Mucosa of descending colon (tissue), 3 donors: ENCODE measurements around the gene RAB38. TPM values are rescaled to one million over a fixed set of nuclear protein-coding genes. Genes with fewer than 3 reads are reported as not detected.

ENCODE experiments used
- ATAC-seq: fragments of 200-7000 bp; cut with Tn5 transposase; one replicate; pipeline ENCODE4 v1.9.1; 2020; ENCODE audit warnings: mild to moderate bottlenecking, moderate library complexity
- DNase-seq, 3 donors: peaks; one replicate each; pipeline ENCODE4 v3.0.0-alpha.2; 2020
- H3K36me3 ChIP-seq: fragments of 200-600 bp; one replicate; pipeline ENCODE4 v1.8.0; 2021; ENCODE audit warnings: low read depth, mild to moderate bottlenecking
- H3K4me1 ChIP-seq: fragments of 200-600 bp; one replicate; pipeline ENCODE4 v1.8.0; 2021; ENCODE audit warnings: low read depth, mild to moderate bottlenecking
- H3K4me3 ChIP-seq: fragments of 200-600 bp; one replicate; pipeline ENCODE4 v1.8.0; 2021; ENCODE audit warnings: mild to moderate bottlenecking
- H3K9me3 ChIP-seq: fragments of 200-600 bp; one replicate; pipeline ENCODE4 v1.8.0; 2021; ENCODE audit warnings: mild to moderate bottlenecking
- CTCF ChIP-seq: fragments of 200-600 bp; IDR thresholded peaks from one replicate; pipeline ENCODE4 v1.8.0; 2022; ENCODE audit warnings: antibody characterized with exemption, mild to moderate bottlenecking
- intact Hi-C, 2 donors: fragments of 100-400 bp; cut with DNase I in 1 of 2; cut with micrococcal nuclease in 1 of 2; formaldehyde crosslinking; loops; one replicate each; pipeline versions ENCODE4 v1.11.0 to v1.11.1; 2022; cut with DNase I, micrococcal nuclease
- total RNA-seq, 3 donors: library from RNA; stranded (reverse); fragmentation: NEBNext Ultra II Directional in 2 of 3; extraction: Animal tissue kit (Norgen Biotek cat#: 25700) in 2 of 3; gene quantifications; one replicate each; pipeline versions ENCODE4 v1.2.1 to v1.2.4, GENCODE V29; 2021 to 2023
- donor health status: DM: no; HTN: no; CAD: no; lungs with moderate emphysema.
- donor health status: DM: no; HTN: no; CAD: no.
- donor health status: DM: no; HTN: yes; CAD: no.

Gene RAB38
- total RNA-seq, 3 donors from 2014 or later, result 0.98 to 4.1 (median 1.1) TPM

GRCh38 chr11:88171982-88172381 is 3.3 kb downstream of the RAB38 start:
- no peak for TF ChIP-seq CTCF
- DNase-seq (no peak), ATAC-seq (no peak)
- H3K36me3 ChIP-seq, result no peaks in the 10 kb centered on the region
- H3K4me3 ChIP-seq, result no peak overlapping the region
- H3K9me3 ChIP-seq, result no peaks in the 10 kb centered on the region
- H3K4me1 ChIP-seq, result no peaks in the 10 kb centered on the region
- intact Hi-C loops, result no loop called here

GRCh38 chr11:88170673-88171072 is 4.6 kb downstream of the RAB38 start:
- H3K36me3 ChIP-seq, result no peaks in the 10 kb centered on the region
- DNase-seq (no peak), ATAC-seq (no peak)
- no peaks in the 10 kb centered on the region for H3K4me1 ChIP-seq
- H3K9me3 ChIP-seq, result no peaks in the 10 kb centered on the region
- no peak overlapping the region for H3K4me3 ChIP-seq
- no peak for TF ChIP-seq CTCF
- intact Hi-C loops, result no loop called here

- DNase-seq, result no peak
- H3K36me3 ChIP-seq, result no peaks in the 10 kb centered on the region
- no peaks in the 10 kb centered on the region for H3K4me1 ChIP-seq
- H3K4me3 ChIP-seq, result no peak overlapping the region
- intact Hi-C loops, result no loop called here
- H3K9me3 ChIP-seq, result no peaks in the 10 kb centered on the region
- TF ChIP-seq CTCF, result no peak
- no peak for ATAC-seq
These were observed 5.4 kb downstream of the RAB38 start for GRCh38 chr11:88169881-88170280.

GRCh38 chr11:88169471-88169870 is 5.8 kb downstream of the RAB38 start:
- TF ChIP-seq CTCF, result no peak
- no peaks in the 10 kb centered on the region for H3K36me3 ChIP-seq
- ATAC-seq (no peak), DNase-seq (no peak)
- no peak overlapping the region for H3K4me3 ChIP-seq
- H3K4me1 ChIP-seq, result no peaks in the 10 kb centered on the region
- intact Hi-C loops, result no loop called here
- no peaks in the 10 kb centered on the region for H3K9me3 ChIP-seq

- ATAC-seq (no peak), DNase-seq (no peak)
- Histone ChIP-seq H3K9me3 (no peaks in the 10 kb centered on the region), H3K4me3 (no peak overlapping the region), H3K36me3 (no peaks in the 10 kb centered on the region), H3K4me1 (no peaks in the 10 kb centered on the region)
- TF ChIP-seq CTCF, result no peak
- intact Hi-C loops, result no loop called here
These were observed 7.4 kb downstream of the RAB38 start for GRCh38 chr11:88167853-88168252.
